HG03457 (cell line): ENCODE data around the gene SGSM1.

Source experiments
- ATAC-seq: cut with Tn5 transposase; IDR thresholded peaks from one replicate; pipeline ENCODE4 v1.9.1; 2021; ENCODE audit warnings: moderate number of reproducible peaks; ENCODE audit not compliant: unreplicated experiment

Gene SGSM1, protein sequence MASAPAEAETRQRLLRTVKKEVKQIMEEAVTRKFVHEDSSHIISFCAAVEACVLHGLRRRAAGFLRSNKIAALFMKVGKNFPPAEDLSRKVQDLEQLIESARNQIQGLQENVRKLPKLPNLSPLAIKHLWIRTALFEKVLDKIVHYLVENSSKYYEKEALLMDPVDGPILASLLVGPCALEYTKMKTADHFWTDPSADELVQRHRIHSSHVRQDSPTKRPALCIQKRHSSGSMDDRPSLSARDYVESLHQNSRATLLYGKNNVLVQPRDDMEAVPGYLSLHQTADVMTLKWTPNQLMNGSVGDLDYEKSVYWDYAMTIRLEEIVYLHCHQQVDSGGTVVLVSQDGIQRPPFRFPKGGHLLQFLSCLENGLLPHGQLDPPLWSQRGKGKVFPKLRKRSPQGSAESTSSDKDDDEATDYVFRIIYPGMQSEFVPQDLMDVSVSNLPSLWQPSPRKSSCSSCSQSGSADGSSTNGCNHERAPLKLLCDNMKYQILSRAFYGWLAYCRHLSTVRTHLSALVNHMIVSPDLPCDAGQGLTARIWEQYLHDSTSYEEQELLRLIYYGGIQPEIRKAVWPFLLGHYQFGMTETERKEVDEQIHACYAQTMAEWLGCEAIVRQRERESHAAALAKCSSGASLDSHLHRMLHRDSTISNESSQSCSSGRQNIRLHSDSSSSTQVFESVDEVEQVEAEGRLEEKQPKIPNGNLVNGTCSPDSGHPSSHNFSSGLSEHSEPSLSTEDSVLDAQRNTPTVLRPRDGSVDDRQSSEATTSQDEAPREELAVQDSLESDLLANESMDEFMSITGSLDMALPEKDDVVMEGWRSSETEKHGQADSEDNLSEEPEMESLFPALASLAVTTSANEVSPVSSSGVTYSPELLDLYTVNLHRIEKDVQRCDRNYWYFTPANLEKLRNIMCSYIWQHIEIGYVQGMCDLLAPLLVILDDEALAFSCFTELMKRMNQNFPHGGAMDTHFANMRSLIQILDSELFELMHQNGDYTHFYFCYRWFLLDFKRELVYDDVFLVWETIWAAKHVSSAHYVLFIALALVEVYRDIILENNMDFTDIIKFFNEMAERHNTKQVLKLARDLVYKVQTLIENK

GRCh38 chr22:24805790-24806662 lies at the start of gene SGSM1:
SGSM1 (plus strand) TSS chr22:24806211; CDS start chr22:24806326, 115 bp downstream.
- ATAC-seq = no peak

DNA sequence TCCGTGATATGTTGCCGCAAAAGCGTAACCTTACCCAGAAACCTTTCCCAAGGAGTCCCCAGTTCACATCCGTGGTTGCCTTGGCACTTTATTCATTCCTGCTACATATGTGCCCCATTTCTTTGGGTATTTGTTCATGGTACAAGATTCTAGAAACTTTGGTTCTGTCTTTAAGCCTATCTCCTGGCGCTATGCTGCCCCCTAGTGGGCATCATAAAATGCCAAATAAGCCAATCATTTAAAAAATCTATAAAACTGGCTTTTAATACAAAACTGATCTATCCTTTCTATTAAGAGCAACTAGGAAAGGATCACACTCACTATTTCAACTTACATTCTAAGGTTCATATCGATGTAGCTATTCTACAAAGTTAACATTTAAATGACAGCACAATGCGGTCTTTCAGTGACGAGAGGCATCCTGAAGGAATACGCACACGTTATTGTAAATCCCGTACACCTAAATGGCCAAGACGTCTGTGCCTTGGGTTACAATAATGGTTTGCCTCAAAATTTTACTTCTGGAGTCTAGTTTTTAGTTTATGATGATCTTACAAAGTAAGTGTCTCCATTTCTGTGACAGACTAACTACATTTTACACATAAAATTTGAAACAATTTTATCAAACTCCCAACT lies 47.7 kb upstream of the SGSM1 start:
- no peak for ATAC-seq

- no peak for ATAC-seq
Observed at GRCh38 chr22:24759765-24760164, 46.2 kb upstream of the SGSM1 start.

- no peak for ATAC-seq
Observed at GRCh38 chr22:24760708-24761306, 45.2 kb upstream of the SGSM1 start.

DNA sequence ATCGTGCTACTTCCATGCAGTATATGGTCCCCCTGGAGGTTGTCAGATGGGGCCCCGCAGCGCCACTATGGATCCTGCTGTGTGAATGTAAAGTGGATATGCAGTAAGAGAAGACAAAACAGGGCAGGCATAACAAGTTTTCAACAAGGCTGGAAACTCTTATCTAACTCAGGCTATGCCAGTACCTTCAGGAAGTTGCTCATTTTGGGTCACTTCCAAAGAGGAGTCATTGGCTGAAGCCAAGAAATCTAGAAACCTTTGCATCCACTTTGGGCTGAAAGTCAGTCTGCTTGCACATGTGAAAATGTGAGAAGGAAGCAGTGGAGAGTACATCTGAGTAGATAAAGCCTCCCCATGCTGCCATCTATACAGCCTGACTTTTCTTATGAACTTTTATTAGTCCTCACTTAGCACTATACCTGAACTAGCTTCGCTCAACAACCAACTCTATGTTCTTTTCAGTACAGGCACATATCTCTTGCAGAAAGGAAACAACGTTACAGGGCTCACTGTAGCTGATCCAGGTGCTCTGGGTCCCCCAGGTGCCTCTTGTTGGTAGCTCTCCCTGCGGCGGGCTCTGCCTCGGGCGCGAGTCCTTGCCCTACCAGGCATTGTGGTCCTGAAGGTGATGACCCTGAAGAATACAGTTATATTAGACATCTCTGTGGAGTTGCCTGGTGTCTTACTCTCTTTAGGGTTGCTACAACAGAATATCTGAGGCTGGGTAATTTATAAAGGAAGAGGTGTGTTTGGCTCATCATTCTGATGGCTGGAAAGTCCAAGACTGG lies 43.9 kb upstream of the SGSM1 start:
- ATAC-seq = no peak

DNA sequence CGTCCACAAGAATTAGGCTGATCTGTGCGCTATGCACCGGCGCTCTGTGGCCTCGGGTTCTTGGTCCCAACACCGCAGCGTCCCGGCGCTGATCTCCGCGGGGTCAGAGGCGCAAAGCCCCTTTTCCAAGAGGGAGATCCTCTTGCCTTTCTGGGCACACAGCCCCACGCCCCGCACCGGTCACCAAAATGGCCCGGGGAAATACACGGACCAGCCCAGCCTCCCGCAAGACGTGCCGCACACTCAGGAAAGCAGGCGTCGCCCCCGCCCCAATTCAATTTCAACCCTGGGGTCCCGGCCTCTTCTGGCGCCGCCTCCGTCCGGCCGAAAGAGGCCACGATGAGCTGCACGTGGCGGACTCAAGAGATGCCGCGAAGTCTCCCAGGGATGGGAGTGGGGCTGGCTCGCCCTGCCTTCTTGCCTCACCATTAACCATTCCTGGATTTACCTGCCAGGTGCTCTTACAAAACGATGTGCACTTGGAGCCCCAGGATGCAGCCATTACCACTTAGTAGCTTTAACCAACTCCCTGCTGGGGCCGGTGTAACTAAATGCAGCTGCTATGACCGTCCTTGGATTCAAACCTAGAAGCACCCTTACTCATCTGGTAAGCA lies 42.0 kb upstream of the SGSM1 start:
- no peak for ATAC-seq

GRCh38 chr22:24765166-24765565 lies 40.8 kb upstream of the SGSM1 start:
- ATAC-seq = no peak

GRCh38 chr22:24768537-24769374 lies 37.3 kb upstream of the SGSM1 start:
- ATAC-seq = no peak

DNA sequence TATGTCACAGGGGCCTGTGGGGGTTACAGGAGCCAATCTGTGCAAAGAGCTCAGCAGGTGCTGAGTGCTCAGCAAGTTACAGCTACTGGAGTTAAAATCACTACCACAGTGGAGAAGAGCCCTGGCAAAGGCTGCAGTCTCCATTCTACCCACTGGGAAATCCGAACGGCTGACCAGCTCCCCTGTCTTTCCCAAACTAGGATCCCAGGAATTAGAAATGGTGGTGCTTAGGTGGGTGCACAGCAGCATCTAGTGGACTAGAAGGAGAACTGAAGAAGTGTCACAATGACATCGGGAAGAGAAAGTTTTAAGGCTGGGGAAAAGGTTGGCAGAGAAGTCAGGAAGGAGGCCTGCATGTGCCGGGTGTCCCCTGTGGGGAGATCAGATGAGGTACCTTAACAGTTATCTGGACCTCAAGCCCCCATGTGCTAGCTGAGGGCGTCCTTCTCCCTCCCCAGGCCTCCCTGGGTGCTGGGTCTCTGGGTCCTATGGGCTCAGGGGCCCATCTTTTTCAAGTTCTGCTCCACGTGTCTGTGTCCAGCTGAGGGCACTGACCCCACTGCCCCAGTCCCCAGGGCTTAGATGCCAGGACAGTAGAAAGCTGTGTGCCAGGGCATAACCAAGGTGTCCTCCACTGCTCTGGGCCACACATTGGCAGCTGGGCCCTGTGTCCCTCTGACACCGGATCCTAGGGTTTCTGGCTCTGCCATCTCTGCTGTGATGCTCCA lies 33.4 kb upstream of the SGSM1 start:
- no peak for ATAC-seq

GRCh38 chr22:24775769-24776492 lies 30.1 kb upstream of the SGSM1 start:
- no peak for ATAC-seq

DNA sequence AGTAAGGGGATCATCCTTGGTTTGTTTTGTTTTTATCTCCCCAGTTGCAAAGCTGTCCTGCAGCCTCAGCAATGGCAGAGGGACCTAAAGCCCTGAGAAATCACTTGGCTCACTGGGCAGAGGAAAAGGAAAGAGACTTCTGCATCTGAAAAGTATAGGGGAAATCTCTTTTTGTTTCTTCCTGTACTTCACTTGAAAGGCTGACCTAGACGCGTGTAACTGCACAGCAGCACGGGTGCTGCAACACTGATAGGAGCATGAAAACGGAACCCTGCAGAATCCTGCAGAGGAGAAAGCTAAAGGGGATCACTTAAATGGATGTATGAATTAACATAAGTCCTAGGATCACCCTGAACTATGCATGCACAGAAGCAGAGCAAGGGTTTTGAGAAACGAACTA lies 29.5 kb upstream of the SGSM1 start:
- no peak for ATAC-seq

DNA sequence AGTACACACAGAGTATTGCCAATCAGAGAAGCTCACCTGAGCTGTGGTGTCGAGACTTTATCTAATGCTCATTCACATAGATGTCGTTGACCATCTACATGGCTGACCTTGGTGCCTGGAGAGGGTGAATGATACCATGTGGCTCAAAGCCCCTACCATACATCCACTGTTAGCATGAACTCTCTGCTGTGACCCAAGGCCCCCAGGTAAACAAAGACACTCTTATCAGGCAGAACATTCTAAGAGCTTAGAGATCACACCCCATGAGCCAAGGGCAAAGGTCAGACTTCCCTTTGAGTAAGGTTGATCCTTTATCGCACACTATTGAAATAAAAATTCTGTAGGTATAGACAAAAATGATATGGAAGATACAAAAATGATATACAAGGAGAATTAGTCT lies 16.5 kb upstream of the SGSM1 start:
- no peak for ATAC-seq

DNA sequence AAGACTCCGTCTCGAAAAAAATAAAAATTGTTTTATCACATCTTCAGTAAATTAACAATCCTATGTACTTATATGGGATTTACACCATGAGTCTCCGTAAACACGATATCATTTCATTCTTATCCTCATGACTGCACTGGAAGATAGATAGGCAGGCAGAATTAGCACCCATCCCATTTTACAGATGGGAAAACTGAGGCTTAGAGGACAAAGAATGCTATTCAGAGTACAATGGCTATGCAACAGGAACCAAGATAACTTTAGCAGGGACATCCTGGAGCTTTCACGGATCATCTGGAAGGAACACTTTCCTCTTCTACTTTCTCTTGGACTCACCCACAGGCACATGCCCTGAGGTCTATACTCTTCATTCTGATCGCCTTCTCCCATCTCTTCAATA lies 14.6 kb upstream of the SGSM1 start:
- ATAC-seq = no peak

- no peak for ATAC-seq
Observed at GRCh38 chr22:24796056-24796455, 10.0 kb upstream of the SGSM1 start.

DNA sequence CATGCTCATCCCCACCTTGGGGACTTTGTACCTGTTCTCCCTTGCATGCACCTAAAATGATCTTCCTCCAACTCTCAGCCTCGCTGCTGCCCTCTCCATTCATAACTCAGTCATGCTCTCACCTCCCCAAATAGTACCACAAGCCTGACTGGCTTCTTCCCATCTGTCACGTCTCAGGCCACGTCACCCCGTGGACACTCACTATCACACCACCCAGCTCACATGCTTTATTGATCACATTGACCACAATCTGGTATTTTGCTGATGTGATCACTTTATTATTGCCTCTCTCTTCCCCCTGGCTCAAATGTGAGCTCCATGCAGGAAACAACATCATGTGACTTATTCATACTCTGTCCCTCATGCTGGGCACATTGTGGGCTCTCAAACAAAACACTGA lies 9.2 kb upstream of the SGSM1 start:
- no peak for ATAC-seq

- no peak for ATAC-seq
Observed at GRCh38 chr22:24801901-24802465, 4.0 kb upstream of the SGSM1 start.
